ENCODE measurements around the gene IFITM10.

DNA sequence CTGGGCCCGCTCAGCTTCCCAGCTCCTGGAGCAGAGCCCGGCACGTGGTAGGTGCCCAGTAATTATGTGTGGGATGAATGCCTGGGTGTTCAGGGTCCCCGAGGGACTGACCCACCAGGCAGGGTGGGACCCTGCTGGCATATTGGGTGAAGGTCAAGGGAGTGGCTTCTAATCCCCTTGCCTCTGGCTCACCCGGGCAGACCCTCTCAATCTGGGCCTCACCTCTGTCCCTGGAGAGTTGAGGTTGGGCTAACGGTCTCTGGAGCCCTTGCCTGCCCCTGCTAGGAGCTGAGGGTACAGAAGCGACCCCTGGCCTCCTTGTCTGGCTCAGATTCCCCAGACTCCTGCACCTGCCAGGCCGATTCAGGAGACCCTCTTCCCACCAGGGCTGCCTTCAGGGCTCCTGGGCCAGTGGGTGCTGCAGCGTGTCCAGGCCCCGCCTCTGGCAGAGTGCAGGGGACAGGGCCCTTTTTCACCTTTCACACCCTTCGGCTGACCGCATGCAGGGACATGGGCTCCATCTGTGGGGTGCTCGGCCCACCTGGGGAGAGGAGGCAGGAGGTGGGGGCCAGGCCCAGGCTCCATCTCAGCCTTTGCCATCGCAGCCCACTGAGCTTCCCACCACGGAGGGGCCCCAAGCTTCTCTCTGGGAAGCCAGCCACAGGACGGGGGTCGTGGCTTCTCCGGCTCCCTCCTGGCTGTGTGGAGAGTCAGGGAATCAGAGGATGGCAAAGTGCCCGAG is 17.2 kb upstream of the IFITM10 start:
- TF ChIP-seq, protein P1, sequence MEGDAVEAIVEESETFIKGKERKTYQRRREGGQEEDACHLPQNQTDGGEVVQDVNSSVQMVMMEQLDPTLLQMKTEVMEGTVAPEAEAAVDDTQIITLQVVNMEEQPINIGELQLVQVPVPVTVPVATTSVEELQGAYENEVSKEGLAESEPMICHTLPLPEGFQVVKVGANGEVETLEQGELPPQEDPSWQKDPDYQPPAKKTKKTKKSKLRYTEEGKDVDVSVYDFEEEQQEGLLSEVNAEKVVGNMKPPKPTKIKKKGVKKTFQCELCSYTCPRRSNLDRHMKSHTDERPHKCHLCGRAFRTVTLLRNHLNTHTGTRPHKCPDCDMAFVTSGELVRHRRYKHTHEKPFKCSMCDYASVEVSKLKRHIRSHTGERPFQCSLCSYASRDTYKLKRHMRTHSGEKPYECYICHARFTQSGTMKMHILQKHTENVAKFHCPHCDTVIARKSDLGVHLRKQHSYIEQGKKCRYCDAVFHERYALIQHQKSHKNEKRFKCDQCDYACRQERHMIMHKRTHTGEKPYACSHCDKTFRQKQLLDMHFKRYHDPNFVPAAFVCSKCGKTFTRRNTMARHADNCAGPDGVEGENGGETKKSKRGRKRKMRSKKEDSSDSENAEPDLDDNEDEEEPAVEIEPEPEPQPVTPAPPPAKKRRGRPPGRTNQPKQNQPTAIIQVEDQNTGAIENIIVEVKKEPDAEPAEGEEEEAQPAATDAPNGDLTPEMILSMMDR (IDR thresholded peaks at IDR 0.05) = no peak
- TF ChIP-seq, protein P2, sequence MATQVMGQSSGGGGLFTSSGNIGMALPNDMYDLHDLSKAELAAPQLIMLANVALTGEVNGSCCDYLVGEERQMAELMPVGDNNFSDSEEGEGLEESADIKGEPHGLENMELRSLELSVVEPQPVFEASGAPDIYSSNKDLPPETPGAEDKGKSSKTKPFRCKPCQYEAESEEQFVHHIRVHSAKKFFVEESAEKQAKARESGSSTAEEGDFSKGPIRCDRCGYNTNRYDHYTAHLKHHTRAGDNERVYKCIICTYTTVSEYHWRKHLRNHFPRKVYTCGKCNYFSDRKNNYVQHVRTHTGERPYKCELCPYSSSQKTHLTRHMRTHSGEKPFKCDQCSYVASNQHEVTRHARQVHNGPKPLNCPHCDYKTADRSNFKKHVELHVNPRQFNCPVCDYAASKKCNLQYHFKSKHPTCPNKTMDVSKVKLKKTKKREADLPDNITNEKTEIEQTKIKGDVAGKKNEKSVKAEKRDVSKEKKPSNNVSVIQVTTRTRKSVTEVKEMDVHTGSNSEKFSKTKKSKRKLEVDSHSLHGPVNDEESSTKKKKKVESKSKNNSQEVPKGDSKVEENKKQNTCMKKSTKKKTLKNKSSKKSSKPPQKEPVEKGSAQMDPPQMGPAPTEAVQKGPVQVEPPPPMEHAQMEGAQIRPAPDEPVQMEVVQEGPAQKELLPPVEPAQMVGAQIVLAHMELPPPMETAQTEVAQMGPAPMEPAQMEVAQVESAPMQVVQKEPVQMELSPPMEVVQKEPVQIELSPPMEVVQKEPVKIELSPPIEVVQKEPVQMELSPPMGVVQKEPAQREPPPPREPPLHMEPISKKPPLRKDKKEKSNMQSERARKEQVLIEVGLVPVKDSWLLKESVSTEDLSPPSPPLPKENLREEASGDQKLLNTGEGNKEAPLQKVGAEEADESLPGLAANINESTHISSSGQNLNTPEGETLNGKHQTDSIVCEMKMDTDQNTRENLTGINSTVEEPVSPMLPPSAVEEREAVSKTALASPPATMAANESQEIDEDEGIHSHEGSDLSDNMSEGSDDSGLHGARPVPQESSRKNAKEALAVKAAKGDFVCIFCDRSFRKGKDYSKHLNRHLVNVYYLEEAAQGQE (IDR thresholded peaks at IDR 0.05; ENCODE audit: insufficient read depth in 1 of 2, low read depth in 2 of 2, low read length in 1 of 2) = no peak
- TF ChIP-seq POLR2AphosphoS5 (IDR thresholded peaks at IDR 0.05; ENCODE audit: low read depth, low read length) (no peak), TCF7L2 (IDR thresholded peaks at IDR 0.05; ENCODE audit: low read depth, low read length) (no peak)

Data from Panc1 (cell line).